Neutrophil (primary cell): Measurements from ENCODE around the gene MTA2.

Experiments
- H3K27ac ChIP-seq: fragments of 200-600 bp; sonication (generic); 2 replicates; pipeline ENCODE4 v1.5.1; 2016; ENCODE audit warnings: mild to moderate bottlenecking, moderate library complexity
- H3K27me3 ChIP-seq: fragments of 200-600 bp; sonication (generic); 2 replicates; pipeline ENCODE4 v1.6.0; 2016; ENCODE audit warnings: mild to moderate bottlenecking
- H3K36me3 ChIP-seq: fragments of 200-600 bp; sonication (generic); 2 replicates; pipeline ENCODE4 v1.5.1; 2017
- H3K4me1 ChIP-seq, 2 experiments: fragments of 200-600 bp in 1 of 2; sonication (generic) in 1 of 2; 1 replicate in 1 of 2; 2 replicates in 1 of 2; pipeline versions ENCODE4 v1.5.1 to v1.6.1; 2013 to 2016; ENCODE audit warnings: low read depth in 1 of 2, low read length in 1 of 2, mild to moderate bottlenecking in 1 of 2, moderate library complexity in 1 of 2; ENCODE audit not compliant: control insufficient read depth in 1 of 2, insufficient read depth in 1 of 2
- H3K4me3 ChIP-seq, 2 experiments: fragments of 200-600 bp in 1 of 2; sonication (generic) in 1 of 2; 1 replicate in 1 of 2; 2 replicates in 1 of 2; pipeline ENCODE4 v1.5.1; 2013 to 2016; ENCODE audit warnings: low read depth in 1 of 2, low read length in 1 of 2, mild to moderate bottlenecking in 1 of 2, moderate library complexity in 1 of 2
- H3K9me3 ChIP-seq: fragments of 200-600 bp; sonication (generic); 2 replicates; pipeline ENCODE4 v1.5.1; 2016
- TF ChIP-seq, protein P1 (sequence below): fragments of 200-600 bp; sonication (generic); IDR thresholded peaks from 2 replicates; pipeline ENCODE4 v1.5.1; 2016; ENCODE audit warnings: antibody characterized with exemption

MTA2 gene

DNA sequence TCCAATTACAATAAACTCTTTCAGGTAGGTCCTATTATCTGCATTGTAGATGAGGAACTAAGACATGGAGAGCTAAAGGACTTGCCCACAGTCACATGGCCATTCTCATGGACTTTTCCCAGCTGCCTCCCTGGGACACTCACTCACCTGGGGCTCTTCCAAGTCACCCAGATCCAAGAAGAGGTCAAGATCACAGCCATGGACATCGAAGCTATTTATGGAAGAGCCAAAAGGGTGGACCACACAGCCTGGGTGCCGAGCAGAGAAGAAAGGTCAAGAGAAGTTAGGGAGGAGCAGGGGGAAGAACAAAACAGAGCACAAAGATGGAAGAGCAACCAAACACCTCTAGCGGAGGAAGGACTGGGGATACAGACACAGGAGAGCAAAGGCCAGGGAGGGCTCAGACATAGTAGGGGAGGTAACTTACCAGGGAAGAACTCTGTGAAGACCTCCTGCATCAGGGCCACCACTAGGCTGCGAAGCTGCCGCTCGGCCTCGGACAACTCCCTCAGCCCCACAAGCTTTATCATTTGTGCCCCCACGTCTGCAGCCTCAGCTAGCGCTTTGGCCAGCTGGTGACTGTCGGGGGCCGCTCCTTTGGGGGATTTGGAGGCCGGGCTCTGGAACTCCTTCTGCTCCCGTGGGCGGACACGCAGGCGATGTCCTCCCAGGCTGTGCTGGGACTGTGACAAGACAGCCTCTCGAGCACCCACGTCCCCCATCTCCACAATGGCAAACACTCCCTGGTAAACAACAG, 20.5 kb downstream of the MTA2 start:
- no peak overlapping the region for H3K4me3 ChIP-seq
- no peak overlapping the region for H3K27ac ChIP-seq
- H3K36me3 ChIP-seq = peaks cover 41% of the 10 kb centered on the region
- H3K9me3 ChIP-seq = no peaks in the 10 kb centered on the region
- TF ChIP-seq, protein P1, sequence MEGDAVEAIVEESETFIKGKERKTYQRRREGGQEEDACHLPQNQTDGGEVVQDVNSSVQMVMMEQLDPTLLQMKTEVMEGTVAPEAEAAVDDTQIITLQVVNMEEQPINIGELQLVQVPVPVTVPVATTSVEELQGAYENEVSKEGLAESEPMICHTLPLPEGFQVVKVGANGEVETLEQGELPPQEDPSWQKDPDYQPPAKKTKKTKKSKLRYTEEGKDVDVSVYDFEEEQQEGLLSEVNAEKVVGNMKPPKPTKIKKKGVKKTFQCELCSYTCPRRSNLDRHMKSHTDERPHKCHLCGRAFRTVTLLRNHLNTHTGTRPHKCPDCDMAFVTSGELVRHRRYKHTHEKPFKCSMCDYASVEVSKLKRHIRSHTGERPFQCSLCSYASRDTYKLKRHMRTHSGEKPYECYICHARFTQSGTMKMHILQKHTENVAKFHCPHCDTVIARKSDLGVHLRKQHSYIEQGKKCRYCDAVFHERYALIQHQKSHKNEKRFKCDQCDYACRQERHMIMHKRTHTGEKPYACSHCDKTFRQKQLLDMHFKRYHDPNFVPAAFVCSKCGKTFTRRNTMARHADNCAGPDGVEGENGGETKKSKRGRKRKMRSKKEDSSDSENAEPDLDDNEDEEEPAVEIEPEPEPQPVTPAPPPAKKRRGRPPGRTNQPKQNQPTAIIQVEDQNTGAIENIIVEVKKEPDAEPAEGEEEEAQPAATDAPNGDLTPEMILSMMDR = no peak
- no peaks in the 10 kb centered on the region for H3K27me3 ChIP-seq
- peaks cover 13% of the 10 kb centered on the region in 2 experiments for H3K4me1 ChIP-seq

DNA sequence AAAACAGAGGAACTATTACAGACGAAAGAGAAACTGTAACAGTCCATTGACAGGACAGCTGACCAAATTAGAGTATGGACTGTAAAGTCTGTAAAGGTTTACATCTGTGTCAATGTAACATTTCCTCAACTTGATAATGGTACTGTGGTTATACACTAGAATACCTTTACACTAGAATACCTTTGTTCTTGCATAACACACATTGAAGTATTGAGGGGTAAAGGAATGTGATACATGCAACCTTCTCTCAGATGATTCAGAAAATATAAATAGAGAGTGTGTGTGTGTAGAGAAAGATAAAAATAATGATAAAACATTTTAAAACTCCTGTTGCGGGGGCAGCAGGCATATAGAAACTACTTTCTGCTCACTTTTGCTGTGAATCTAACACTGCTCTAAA, 22.4 kb downstream of the MTA2 start:
- Histone ChIP-seq H3K4me1 (peaks cover 22 to 25% of the 10 kb centered on the region in 2 experiments), H3K27me3 (no peaks in the 10 kb centered on the region), H3K36me3 (peaks cover 30% of the 10 kb centered on the region), H3K9me3 (no peaks in the 10 kb centered on the region), H3K4me3 (no peak overlapping the region), H3K27ac (no peak overlapping the region)
- TF ChIP-seq, protein P1 = no peak

DNA sequence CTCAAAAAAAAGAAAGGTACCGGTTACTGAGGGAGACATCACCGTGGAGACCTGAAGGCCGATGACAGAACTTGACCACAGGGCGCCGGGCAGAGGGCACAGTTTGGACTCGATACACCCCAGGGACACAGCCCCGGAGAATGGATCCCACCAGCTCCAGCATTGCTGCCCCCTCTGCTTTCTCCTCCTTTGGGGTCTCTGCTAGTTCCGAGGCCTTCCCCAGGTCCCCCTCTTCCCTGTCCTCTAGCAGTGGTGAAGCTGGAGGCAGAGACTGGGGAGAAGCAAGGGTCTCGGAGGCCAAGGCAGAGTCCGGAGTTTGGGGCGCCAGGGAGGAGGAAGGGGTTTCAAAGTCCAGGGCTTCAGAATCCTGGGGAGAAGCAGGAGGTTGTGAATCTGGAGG, 23.1 kb downstream of the MTA2 start:
- no peaks in the 10 kb centered on the region for H3K9me3 ChIP-seq
- H3K4me1 ChIP-seq = peaks cover 24 to 26% of the 10 kb centered on the region in 2 experiments
- H3K36me3 ChIP-seq = peaks cover 30% of the 10 kb centered on the region
- no peak overlapping the region for H3K27ac ChIP-seq
- no peaks in the 10 kb centered on the region for H3K27me3 ChIP-seq
- TF ChIP-seq, protein P1 = no peak
- H3K4me3 ChIP-seq = no peak overlapping the region

DNA sequence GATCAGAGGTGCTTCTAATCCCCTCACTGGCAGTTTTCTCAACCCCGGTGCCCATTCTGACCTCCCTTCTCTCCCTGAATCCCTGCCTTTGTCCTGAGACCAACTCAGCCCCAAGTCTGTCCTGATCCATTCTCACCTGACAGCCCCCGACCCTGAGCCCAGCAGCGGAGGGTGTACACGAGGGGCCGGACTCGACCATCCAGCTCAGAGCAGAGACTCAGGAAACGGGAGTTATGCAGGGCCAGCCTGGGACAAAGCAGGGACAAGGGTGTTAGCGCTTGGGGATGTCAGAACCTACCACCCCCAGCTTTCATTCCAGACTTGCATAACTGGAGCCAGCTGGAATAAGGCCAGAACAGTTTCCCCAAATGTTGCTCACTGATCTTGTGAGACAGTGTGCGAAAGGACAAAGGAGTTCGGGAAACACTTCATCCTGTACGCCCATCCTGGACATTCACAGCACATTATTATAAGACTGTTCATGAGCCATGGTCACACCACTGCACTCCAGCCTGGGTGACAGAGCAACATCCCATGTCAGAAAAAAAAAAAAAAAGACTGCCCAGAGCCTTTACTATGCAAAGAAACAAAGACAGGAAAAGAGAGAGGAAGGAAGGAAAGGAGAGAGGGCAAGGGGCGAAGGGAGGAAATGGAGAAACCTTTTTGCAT, 24.5 kb downstream of the MTA2 start:
- Histone ChIP-seq H3K9me3 (no peaks in the 10 kb centered on the region), H3K4me3 (no peak overlapping the region), H3K36me3 (peaks cover 31% of the 10 kb centered on the region), H3K27me3 (no peaks in the 10 kb centered on the region), H3K27ac (peak overlapping the region; percentile 50), H3K4me1 (peaks cover 37% of the 10 kb centered on the region in 2 experiments)
- TF ChIP-seq, protein P1 = no peak

DNA sequence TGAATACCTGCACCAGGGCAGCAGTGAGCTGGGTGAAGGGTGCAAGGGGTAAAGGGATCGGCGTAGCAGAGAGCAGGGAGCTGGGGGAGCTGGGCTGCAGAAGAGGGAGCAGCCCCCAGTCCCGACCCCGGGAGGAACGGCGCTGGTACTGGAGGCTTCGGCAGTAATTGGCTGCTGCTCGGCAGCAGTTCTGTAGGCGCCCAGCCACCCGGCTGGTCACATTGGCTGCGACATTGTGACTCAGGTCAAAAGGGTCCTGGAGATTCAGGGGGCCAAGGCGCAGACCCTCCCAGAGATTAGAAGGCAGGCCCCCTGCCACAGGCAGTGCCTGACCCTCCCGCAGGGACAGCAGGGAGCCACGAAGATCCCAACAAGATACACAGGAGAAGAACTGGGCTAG, 25.8 kb downstream of the MTA2 start:
- Histone ChIP-seq H3K4me1 (peaks cover 37% of the 10 kb centered on the region in 2 experiments), H3K27ac (no peak overlapping the region), H3K27me3 (no peaks in the 10 kb centered on the region), H3K4me3 (no peak overlapping the region), H3K9me3 (no peaks in the 10 kb centered on the region), H3K36me3 (peaks cover 36% of the 10 kb centered on the region)
- TF ChIP-seq, protein P1 = no peak
